MM.1S (cell line): ENCODE measurements around the gene FXYD2.

ENCODE experiments used
- DNase-seq: peaks from one replicate; pipeline ENCODE4 v3.0.0-alpha.2; 2015
- H2AFZ ChIP-seq: fragments of 300-600 bp; sonication (generic); 2 replicates; pipeline ENCODE4 v1.6.0; 2016; ENCODE audit warnings: antibody characterized with exemption, low read length
- H3F3A ChIP-seq: fragments of 300-600 bp; sonication (generic); 2 replicates; pipeline ENCODE4 v1.6.1; 2016; ENCODE audit warnings: mild to moderate bottlenecking, antibody characterized with exemption, low read length, moderate library complexity, mixed read lengths; ENCODE audit not compliant: insufficient read depth
- H3K27ac ChIP-seq: fragments of 300-600 bp; sonication (generic); 2 replicates; pipeline ENCODE4 v1.5.1; 2016; ENCODE audit warnings: mild to moderate bottlenecking, low read length
- H3K27me3 ChIP-seq: fragments of 300-600 bp; sonication (generic); replicated peaks from 2 replicates; pipeline ENCODE4 v1.6.0; 2016; ENCODE audit warnings: low read length; ENCODE audit not compliant: insufficient read depth
- H3K36me3 ChIP-seq: fragments of 300-600 bp; sonication (generic); replicated peaks from 2 replicates; pipeline ENCODE4 v1.6.1; 2016; ENCODE audit warnings: mild to moderate bottlenecking, low read length, mixed read lengths; ENCODE audit not compliant: insufficient read depth
- H3K4me1 ChIP-seq: fragments of 300-600 bp; sonication (generic); 2 replicates; pipeline ENCODE4 v1.6.1; 2016; ENCODE audit warnings: low read length, mixed read lengths
- H3K4me2 ChIP-seq: fragments of 300-600 bp; sonication (generic); 2 replicates; pipeline ENCODE4 v1.6.0; 2016; ENCODE audit warnings: low read depth, low read length
- H3K4me3 ChIP-seq: fragments of 300-600 bp; sonication (generic); 2 replicates; pipeline ENCODE4 v1.5.1; 2016; ENCODE audit warnings: low read length, mixed read lengths
- H3K79me2 ChIP-seq: fragments of 300-600 bp; sonication (generic); 2 replicates; pipeline ENCODE4 v1.6.1; 2016; ENCODE audit warnings: mixed run types, low read length, mixed read lengths
- H3K9ac ChIP-seq: fragments of 300-600 bp; sonication (generic); 2 replicates; pipeline ENCODE4 v1.6.1; 2016; ENCODE audit warnings: low read length, mixed read lengths
- H3K9me2 ChIP-seq: fragments of 300-600 bp; sonication (generic); replicated peaks from 2 replicates; pipeline ENCODE4 v1.6.1; 2016; ENCODE audit warnings: mild to moderate bottlenecking, low read length, mixed read lengths; ENCODE audit not compliant: insufficient read depth
- H3K9me3 ChIP-seq: fragments of 300-600 bp; sonication (generic); replicated peaks from 2 replicates; pipeline ENCODE4 v1.6.1; 2016; ENCODE audit warnings: mild to moderate bottlenecking, low read length, mixed read lengths; ENCODE audit not compliant: insufficient read depth
- H4K20me1 ChIP-seq: fragments of 300-600 bp; sonication (generic); 2 replicates; pipeline ENCODE4 v1.6.1; 2016; ENCODE audit warnings: mild to moderate bottlenecking, low read length, moderate library complexity, mixed read lengths; ENCODE audit not compliant: insufficient read depth
- EZH2 ChIP-seq: fragments of 300-600 bp; sonication (generic); optimal IDR thresholded peaks from 2 replicates; pipeline ENCODE3; 2017; ENCODE audit warnings: low read depth, mild to moderate bottlenecking, antibody characterized with exemption, low read length, mixed read lengths
- EZH2phosphoT487 ChIP-seq: fragments of 300-600 bp; sonication (generic); IDR thresholded peaks from 2 replicates; pipeline ENCODE4 v1.6.1; 2018; ENCODE audit warnings: antibody characterized with exemption, low read length
- TF ChIP-seq, protein P1 (sequence below): fragments of 300-600 bp; sonication (generic); IDR thresholded peaks from 2 replicates; pipeline ENCODE4 v1.5.1; 2016; ENCODE audit warnings: antibody characterized with exemption, low read length, mixed read lengths

FXYD2 gene

GRCh38 chr11:117862019-117862725, 37.6 kb upstream of the FXYD2 start:
- Histone ChIP-seq H3K9me3 (no peaks in the 10 kb centered on the region), H3F3A (no peaks in the 10 kb centered on the region), H3K4me1 (no peaks in the 10 kb centered on the region), H3K4me2 (no peak overlapping the region), H3K27me3 (peaks cover 19% of the 10 kb centered on the region; the same call in 1 of the 2 replicates), H3K79me2 (no peaks in the 10 kb centered on the region), H3K4me3 (no peak overlapping the region), H3K36me3 (no peaks in the 10 kb centered on the region), H4K20me1 (no peaks in the 10 kb centered on the region), H3K27ac (no peak overlapping the region), H2AFZ (no peak overlapping the region), H3K9ac (no peak overlapping the region), H3K9me2 (no peaks in the 10 kb centered on the region)
- TF ChIP-seq, protein P1, sequence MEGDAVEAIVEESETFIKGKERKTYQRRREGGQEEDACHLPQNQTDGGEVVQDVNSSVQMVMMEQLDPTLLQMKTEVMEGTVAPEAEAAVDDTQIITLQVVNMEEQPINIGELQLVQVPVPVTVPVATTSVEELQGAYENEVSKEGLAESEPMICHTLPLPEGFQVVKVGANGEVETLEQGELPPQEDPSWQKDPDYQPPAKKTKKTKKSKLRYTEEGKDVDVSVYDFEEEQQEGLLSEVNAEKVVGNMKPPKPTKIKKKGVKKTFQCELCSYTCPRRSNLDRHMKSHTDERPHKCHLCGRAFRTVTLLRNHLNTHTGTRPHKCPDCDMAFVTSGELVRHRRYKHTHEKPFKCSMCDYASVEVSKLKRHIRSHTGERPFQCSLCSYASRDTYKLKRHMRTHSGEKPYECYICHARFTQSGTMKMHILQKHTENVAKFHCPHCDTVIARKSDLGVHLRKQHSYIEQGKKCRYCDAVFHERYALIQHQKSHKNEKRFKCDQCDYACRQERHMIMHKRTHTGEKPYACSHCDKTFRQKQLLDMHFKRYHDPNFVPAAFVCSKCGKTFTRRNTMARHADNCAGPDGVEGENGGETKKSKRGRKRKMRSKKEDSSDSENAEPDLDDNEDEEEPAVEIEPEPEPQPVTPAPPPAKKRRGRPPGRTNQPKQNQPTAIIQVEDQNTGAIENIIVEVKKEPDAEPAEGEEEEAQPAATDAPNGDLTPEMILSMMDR = no peak
- TF ChIP-seq EZH2phosphoT487 (no peak), EZH2 (no peak)
- no peak for DNase-seq

DNA sequence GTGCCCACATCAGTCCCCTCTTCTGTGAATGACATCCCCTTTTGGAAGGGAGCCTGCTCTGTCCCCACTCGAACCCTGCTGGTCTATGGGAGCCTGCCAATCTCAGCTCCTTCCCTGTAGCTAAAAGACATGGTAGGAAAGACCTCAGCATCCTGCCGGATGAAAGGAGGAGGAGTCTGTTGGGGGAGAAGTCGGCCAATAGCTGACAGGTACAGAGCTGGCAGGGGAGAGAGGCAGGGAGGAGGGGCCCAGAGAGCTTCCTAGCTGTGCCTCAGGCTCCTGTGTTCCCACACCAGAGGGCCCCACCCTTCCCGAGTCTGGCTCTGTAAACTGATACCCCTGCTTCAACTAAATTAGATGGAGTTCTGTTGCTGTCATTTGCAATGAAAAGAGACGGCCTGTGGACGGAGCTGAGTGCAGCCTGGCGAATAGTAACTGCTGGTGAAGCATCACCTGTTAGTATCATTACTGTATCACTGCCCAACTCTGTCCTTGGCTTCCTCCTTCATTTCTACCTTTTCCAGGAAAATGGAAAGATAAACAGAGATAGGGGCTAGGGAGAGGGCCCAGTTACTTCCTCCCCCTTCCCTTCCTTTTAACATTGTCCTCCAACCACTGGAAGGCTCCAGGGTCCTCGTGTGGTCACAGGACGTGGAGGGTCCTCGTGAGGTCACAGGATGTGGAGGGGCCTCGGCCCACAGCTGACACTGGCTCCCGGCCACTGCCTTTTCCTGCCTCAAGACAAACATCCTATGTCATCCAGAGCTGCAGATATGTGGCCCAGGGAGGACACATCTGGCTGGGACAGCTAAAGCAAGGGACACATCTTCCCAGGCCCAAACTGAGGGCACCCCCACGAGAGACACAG, 36.8 kb upstream of the FXYD2 start:
- no peak overlapping the region for H3K4me2 ChIP-seq
- H3K4me1 ChIP-seq = no peaks in the 10 kb centered on the region
- H3K27me3 ChIP-seq = peaks cover 15% of the 10 kb centered on the region
- TF ChIP-seq, protein P1 = no peak
- TF ChIP-seq EZH2phosphoT487 (no peak), EZH2 (no peak)
- no peak overlapping the region for H3K4me3 ChIP-seq
- H3K9me3 ChIP-seq = no peaks in the 10 kb centered on the region
- no peaks in the 10 kb centered on the region for H3K36me3 ChIP-seq
- no peak for DNase-seq
- no peaks in the 10 kb centered on the region for H3K79me2 ChIP-seq
- H3K27ac ChIP-seq = no peak overlapping the region
- no peaks in the 10 kb centered on the region for H3F3A ChIP-seq
- no peak overlapping the region for H3K9ac ChIP-seq
- no peaks in the 10 kb centered on the region for H3K9me2 ChIP-seq
- H2AFZ ChIP-seq = no peak overlapping the region
- no peaks in the 10 kb centered on the region for H4K20me1 ChIP-seq

GRCh38 chr11:117860139-117860538, 35.6 kb upstream of the FXYD2 start:
- Histone ChIP-seq H3F3A (no peaks in the 10 kb centered on the region), H3K9me3 (no peaks in the 10 kb centered on the region), H3K27ac (no peak overlapping the region), H3K4me1 (no peaks in the 10 kb centered on the region), H3K36me3 (no peaks in the 10 kb centered on the region), H3K4me3 (no peak overlapping the region), H3K27me3 (peaks cover 13% of the 10 kb centered on the region), H3K79me2 (no peaks in the 10 kb centered on the region), H4K20me1 (no peaks in the 10 kb centered on the region), H2AFZ (no peak overlapping the region), H3K9me2 (no peaks in the 10 kb centered on the region), H3K9ac (no peak overlapping the region), H3K4me2 (no peak overlapping the region)
- no peak for DNase-seq
- TF ChIP-seq, protein P1 = no peak
- TF ChIP-seq EZH2phosphoT487 (no peak), EZH2 (no peak)
